Measurements from ENCODE around the gene LRCH3. TPM values are rescaled to one million over a fixed set of nuclear protein-coding genes. Genes with fewer than 3 reads are reported as not detected.

The LRCH3 gene
- total and polyA plus RNA-seq, 2 of the 13 experiments (the other 11 are each of a cell fraction or from before 2014, with no cell fraction given), result 25.5 to 103 TPM

GRCh38 chr3:197856199-197856816 is 65.3 kb downstream of the LRCH3 start:
- ChIA-PET CTCF (ENCODE audit: low intra/inter-chr PET ratio, low total read pairs) (no interaction called here), POLR2A (no interaction called here)
- Histone ChIP-seq H3K79me2 (ENCODE audit: insufficient read depth, low read length) (no peaks in the 10 kb centered on the region), H3K9ac (ENCODE audit: insufficient read depth, low read depth, low read length) (no peak overlapping the region), H3K9me3 (ENCODE audit: low read length) (no peaks in the 10 kb centered on the region), H3K27me3 (ENCODE audit: control insufficient read depth in 1 of 2, insufficient read depth in 2 of 2, low read length in 2 of 2) (no peaks in the 10 kb centered on the region), H3K27ac (ENCODE audit: extremely low read length, insufficient read depth, low read length) (no peak overlapping the region), H3K4me2 (ENCODE audit: low read depth, low read length) (no peak overlapping the region), H3K4me1 (ENCODE audit: insufficient read depth, low read length) (no peaks in the 10 kb centered on the region), H4K20me1 (ENCODE audit: insufficient read depth, low read length) (no peaks in the 10 kb centered on the region), H3K36me3 (replicated peaks in 1 of 2; ENCODE audit: control insufficient read depth in 1 of 2, insufficient read depth in 2 of 2, low read length in 2 of 2) (peaks cover 6 to 58% of the 10 kb centered on the region in 2 experiments), H2AFZ (ENCODE audit: low read length) (no peak overlapping the region), H3K4me3 (replicated peaks in 1 of 3; ENCODE audit: insufficient read depth in 1 of 3, low read depth in 2 of 3, low read length in 3 of 3) (no peak overlapping the region)
- no peak for DNase-seq (ENCODE audit: low spot score)
- FAIRE-seq, result no peak
- WGBS (ENCODE audit: low lambda C conversion rate), result 96% methylated on average over 8 of the region's 8 CpGs
- no peak for ATAC-seq
- BruUV-seq (replicated peaks), result no TSS peak
- TF ChIP-seq ZNF577 (CRISPR knock-in tag; IDR thresholded peaks at IDR 0.05; ENCODE audit: borderline replicate concordance, low read depth), result no peak
- no peak for TF ChIP-seq PRDM15 (CRISPR knock-in tag; IDR thresholded peaks at IDR 0.05)
- TF ChIP-seq, protein P1, sequence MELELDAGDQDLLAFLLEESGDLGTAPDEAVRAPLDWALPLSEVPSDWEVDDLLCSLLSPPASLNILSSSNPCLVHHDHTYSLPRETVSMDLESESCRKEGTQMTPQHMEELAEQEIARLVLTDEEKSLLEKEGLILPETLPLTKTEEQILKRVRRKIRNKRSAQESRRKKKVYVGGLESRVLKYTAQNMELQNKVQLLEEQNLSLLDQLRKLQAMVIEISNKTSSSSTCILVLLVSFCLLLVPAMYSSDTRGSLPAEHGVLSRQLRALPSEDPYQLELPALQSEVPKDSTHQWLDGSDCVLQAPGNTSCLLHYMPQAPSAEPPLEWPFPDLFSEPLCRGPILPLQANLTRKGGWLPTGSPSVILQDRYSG (CRISPR knock-in tag; IDR thresholded peaks at IDR 0.05), result no peak
- no peak for TF ChIP-seq ZMYM4 (CRISPR knock-in tag; IDR thresholded peaks at IDR 0.05)
- no peak for TF ChIP-seq ZNF501 (CRISPR knock-in tag; IDR thresholded peaks at IDR 0.05)
- no peak for TF ChIP-seq ZNF749 (CRISPR knock-in tag; IDR thresholded peaks at IDR 0.05; ENCODE audit: borderline replicate concordance)
- TF ChIP-seq PAWR (CRISPR knock-in tag; IDR thresholded peaks at IDR 0.05; ENCODE audit: borderline replicate concordance), result no peak
- no peak for TF ChIP-seq UBTF (CRISPR knock-in tag; IDR thresholded peaks at IDR 0.05)
- no peak for TF ChIP-seq AGO1 (IDR thresholded peaks at IDR 0.05; ENCODE audit: low read depth, low read length, poor library complexity, severe bottlenecking)
- no peak for TF ChIP-seq SRY (CRISPR knock-in tag; IDR thresholded peaks at IDR 0.05)
- no peak for TF ChIP-seq ZNF562 (CRISPR knock-in tag; IDR thresholded peaks at IDR 0.05; ENCODE audit: borderline replicate concordance)
- TF ChIP-seq ZNF337 (CRISPR knock-in tag; IDR thresholded peaks at IDR 0.05; ENCODE audit: borderline replicate concordance, low read depth), result no peak
- TF ChIP-seq SALL2 (CRISPR knock-in tag; IDR thresholded peaks at IDR 0.05), result no peak
- TF ChIP-seq SP4 (CRISPR knock-in tag; IDR thresholded peaks at IDR 0.05), result no peak
- TF ChIP-seq ZNF766 (CRISPR knock-in tag; IDR thresholded peaks at IDR 0.05; ENCODE audit: borderline replicate concordance), result no peak
- no peak for TF ChIP-seq KDM5A (IDR thresholded peaks at IDR 0.05; ENCODE audit: borderline replicate concordance, low read length)
- no peak for TF ChIP-seq ZNF878 (CRISPR knock-in tag; IDR thresholded peaks at IDR 0.05)
- no peak for TF ChIP-seq SMARCC2 (IDR thresholded peaks at IDR 0.05)
- no peak for TF ChIP-seq YEATS2 (CRISPR knock-in tag; IDR thresholded peaks at IDR 0.05; ENCODE audit: borderline replicate concordance)
- intact Hi-C loops (cut with micrococcal nuclease; ENCODE audit: unreplicated experiment), result no loop called here
- in situ Hi-C loops (cut with HindIII; ENCODE audit: extremely low pct_ligation_motif_present, low pct_unique_long_range_greater_than_20kb), result no loop called here
